ENCODE data around the gene DAB1.

DNA sequence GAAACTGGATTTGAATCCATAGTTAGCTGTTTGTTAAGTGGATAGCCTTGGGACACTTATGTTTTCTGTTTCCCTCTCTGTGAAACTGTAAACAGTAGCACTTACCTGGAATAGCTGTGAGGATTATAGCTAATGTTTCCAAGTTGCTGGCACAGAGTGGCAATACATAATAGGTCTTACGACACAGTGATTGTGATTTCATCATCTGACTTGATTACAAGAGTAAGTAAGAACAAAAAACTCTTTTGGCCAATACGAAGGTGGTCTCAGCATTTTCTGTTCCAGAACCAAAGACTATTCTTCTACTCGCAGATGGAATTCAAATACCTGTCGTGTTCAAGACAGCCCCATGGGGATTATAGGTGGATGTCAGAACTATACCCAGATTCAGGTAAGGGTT lies 460.2 kb downstream of the DAB1 start:
- TF ChIP-seq POLR2A (IDR thresholded peaks at IDR 0.05), result no peak
- TF ChIP-seq, protein P1, sequence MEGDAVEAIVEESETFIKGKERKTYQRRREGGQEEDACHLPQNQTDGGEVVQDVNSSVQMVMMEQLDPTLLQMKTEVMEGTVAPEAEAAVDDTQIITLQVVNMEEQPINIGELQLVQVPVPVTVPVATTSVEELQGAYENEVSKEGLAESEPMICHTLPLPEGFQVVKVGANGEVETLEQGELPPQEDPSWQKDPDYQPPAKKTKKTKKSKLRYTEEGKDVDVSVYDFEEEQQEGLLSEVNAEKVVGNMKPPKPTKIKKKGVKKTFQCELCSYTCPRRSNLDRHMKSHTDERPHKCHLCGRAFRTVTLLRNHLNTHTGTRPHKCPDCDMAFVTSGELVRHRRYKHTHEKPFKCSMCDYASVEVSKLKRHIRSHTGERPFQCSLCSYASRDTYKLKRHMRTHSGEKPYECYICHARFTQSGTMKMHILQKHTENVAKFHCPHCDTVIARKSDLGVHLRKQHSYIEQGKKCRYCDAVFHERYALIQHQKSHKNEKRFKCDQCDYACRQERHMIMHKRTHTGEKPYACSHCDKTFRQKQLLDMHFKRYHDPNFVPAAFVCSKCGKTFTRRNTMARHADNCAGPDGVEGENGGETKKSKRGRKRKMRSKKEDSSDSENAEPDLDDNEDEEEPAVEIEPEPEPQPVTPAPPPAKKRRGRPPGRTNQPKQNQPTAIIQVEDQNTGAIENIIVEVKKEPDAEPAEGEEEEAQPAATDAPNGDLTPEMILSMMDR (IDR thresholded peaks at IDR 0.05), result no peak
- TF ChIP-seq POLR2AphosphoS5 (IDR thresholded peaks at IDR 0.05), result no peak
- no peak for TF ChIP-seq EP300 (IDR thresholded peaks at IDR 0.05; ENCODE audit: low read depth)

All from transverse colon (tissue), 4 donors.